RWPE1 (cell line): Measurements from ENCODE around the gene SATB2.

Experiments
- CTCF ChIA-PET: fragments of 350-600 bp; sonication (Branson Sonifier 250); formaldehyde crosslinking; extraction: SDS; loops from one replicate; lab custom pipeline; 2021; lab: Yijun Ruan, JAX
- POLR2A ChIA-PET: fragments of 400-600 bp; formaldehyde crosslinking; extraction: SDS; loops from one replicate; lab custom pipeline; 2020; ENCODE audit warnings: antibody characterized with exemption; ENCODE audit not compliant: low non-redundant PET; lab: Yijun Ruan, JAX
- DNase-seq: peaks from one replicate; pipeline ENCODE4 v3.0.0; 2012; ENCODE audit warnings: low spot score
- H3K27ac ChIP-seq: fragments of 450-650 bp; 2 replicates; pipeline ENCODE4 v1.5.1; 2017
- CTCF ChIP-seq: fragments of 450-650 bp; conservative IDR thresholded peaks from 2 replicates; pipeline ENCODE4 v1.5.1; 2017; ENCODE audit warnings: low read depth, mild to moderate bottlenecking

SATB2 gene

GRCh38 chr2:199457147-199458008 lies at the start of gene SATB2:
Gene SATB2 (minus strand): TSS chr2:199457939. CDS start chr2:199456037, 1,902 bp downstream.
- no peak for TF ChIP-seq CTCF
- H3K27ac ChIP-seq, result peak within 1 kb of the TSS; percentile 97
- DNase-seq, result peak; percentile 68
- ChIA-PET POLR2A (no interaction called here), CTCF (interaction anchor here (0.6 kb wide), 1 partner anchor 881 kb away, joined by 3 read pairs; no protein-coding TSS in a partner anchor)

- no peak for TF ChIP-seq CTCF
- H3K27ac ChIP-seq, result no peak overlapping the region
- CTCF ChIA-PET, result interaction anchor here (0.6 kb wide), 1 partner anchor 28 kb away, joined by 3 read pairs; no protein-coding TSS in a partner anchor
- POLR2A ChIA-PET, result no interaction called here
- no peak for DNase-seq
These were observed 48.1 kb upstream of the SATB2 start for GRCh38 chr2:199505755-199506403.

DNA sequence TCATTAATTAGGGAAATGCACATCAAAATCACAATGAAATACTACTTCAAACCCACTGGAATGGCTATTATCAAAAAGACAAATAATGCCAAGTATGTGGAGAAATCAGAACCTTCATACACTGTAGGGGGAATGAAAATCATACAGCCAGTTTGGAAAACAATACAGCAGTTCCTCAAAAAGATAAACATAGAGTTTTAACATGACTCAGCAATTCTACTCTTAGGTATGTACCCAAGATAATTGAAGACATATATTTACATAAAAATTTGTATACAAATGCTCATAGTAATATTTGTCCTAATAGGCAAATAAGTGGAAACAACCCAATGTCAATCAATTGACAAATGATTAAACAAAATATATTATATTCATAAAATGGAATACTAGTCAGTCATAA lies 45.4 kb upstream of the SATB2 start:
- H3K27ac ChIP-seq, result no peak overlapping the region
- ChIA-PET CTCF (no interaction called here), POLR2A (no interaction called here)
- no peak for DNase-seq
- no peak for TF ChIP-seq CTCF

DNA sequence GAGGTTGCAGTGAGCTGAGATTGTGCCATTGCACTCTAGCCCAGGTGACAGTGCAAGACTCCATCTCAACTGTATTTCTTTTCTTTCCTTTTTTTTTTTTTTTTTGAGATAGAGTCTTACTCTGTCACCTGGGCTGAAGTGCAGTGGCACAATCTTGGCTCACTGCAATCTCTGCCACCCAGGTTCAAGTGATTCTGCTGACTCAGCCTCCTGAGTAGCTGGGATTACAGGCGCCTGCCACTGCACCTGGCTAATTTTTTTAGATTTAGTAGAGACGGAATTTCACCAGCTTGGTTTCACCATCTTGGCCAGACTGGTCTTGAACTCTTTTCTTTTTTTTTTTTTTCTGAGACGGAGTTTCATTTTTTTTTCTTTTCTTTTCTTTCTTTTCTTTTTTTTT lies 41.3 kb upstream of the SATB2 start:
- no peak overlapping the region for H3K27ac ChIP-seq
- no peak for TF ChIP-seq CTCF
- POLR2A ChIA-PET, result no interaction called here
- no peak for DNase-seq
- CTCF ChIA-PET, result interaction anchor here (0.7 kb wide), 2 partner anchors 566 to 1438 kb away, joined by 3 to 6 read pairs; no protein-coding TSS in a partner anchor

- CTCF ChIA-PET, result interaction anchor here (0.6 to 0.7 kb wide), 2 partner anchors 94 to 249 kb away, joined by 4 read pairs; no protein-coding TSS in a partner anchor
- POLR2A ChIA-PET, result no interaction called here
- TF ChIP-seq CTCF, result no peak
- peak; percentile 7 for DNase-seq
- no peak overlapping the region for H3K27ac ChIP-seq
These were observed 37.4 kb upstream of the SATB2 start for GRCh38 chr2:199495147-199495546.

- no peak for DNase-seq
- no peak for TF ChIP-seq CTCF
- ChIA-PET CTCF (interaction anchor here (0.6 kb wide), 1 partner anchor 84 kb away, joined by 3 read pairs; no protein-coding TSS in a partner anchor), POLR2A (no interaction called here)
- H3K27ac ChIP-seq, result no peak overlapping the region
These were observed 32.3 kb upstream of the SATB2 start for GRCh38 chr2:199490049-199490448.
